HG02588 (cell line): ENCODE data around the gene CTNND2.
"Not testable (repeated sequence)": the region's sequence is repeated elsewhere in the genome, so short reads cannot be mapped to it uniquely, and the experiment has no call there.

Experiments used
- ATAC-seq: cut with Tn5 transposase; IDR thresholded peaks from one replicate; pipeline ENCODE4 v1.9.1; 2021; ENCODE audit warnings: mild to moderate bottlenecking, moderate library complexity; ENCODE audit not compliant: unreplicated experiment

CTNND2 gene

DNA sequence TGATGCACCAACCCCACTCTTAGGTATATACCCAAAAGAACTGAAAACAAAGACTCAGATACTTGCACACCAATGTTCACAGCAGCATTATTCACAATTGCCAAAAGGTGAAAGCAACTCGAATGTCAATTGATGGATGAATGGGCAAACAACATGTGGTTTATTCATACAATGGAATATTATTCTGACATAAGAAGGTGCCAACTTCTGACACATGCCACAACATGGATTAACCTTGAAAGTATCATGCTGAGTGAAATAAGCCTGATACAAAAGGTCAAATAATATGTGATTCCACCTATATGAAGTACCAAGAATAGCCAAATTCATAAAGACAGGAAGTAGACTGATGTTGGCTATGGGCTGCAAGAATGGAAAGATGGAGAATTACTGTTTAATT, 35.0 kb downstream of the CTNND2 start:
- ATAC-seq = no peak

DNA sequence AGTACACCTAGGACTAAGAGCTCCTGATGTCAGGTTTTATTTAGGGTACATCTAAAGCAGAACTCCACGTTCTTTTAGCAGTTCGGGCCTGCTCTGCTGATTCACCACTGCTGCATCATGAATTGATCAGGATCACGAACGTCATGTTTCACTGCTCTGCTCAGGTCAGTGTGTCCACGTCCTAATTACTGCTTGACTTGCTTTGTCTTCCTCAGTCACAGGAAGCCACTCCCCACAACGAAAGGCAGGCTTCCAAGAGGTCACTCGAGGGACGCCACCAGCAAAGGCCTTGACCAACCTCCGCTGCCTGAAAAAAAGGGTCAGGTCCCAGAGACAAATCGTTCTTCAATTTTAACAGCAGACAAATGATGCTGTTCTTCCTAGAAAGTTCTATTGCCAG, 40.3 kb downstream of the CTNND2 start:
- ATAC-seq = no peak

DNA sequence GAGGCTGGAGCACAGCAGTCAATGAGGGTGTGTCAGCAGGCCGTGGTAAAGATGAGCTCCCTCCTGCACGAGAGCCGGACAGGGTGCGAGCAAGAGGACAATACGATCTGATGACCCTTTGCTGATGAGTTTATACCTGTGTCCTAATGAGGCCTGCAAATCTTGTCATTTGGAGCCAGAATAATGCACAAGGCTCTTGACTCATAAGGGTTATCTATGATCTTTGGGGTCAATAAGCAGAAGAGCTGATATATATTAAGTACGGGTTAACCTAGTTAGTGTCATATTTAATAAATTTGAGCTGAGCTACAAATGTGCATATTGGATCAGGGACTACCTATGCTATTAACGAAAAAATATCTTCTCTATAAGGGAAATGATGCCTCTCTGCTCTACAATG, 46.9 kb downstream of the CTNND2 start:
- no peak for ATAC-seq

DNA sequence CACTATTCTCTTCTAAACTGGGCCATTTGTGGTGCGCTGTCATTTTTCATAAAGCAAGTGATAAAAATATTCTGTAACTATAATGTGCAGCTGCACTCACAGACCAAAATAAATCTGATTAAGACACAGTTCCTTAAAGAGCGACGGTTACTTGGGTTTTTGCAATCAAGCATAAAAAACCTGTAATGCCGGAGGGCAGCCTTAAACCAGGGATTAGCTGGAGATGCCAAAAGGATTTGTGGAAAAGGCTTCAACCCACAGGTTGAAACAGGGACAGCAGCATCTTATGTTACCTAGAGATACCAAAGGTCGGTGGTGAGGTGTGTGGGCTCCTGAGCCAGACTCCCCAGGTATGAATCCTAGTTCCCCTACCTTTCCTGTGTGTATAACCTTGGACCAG, 49.3 kb downstream of the CTNND2 start:
- ATAC-seq = no peak

DNA sequence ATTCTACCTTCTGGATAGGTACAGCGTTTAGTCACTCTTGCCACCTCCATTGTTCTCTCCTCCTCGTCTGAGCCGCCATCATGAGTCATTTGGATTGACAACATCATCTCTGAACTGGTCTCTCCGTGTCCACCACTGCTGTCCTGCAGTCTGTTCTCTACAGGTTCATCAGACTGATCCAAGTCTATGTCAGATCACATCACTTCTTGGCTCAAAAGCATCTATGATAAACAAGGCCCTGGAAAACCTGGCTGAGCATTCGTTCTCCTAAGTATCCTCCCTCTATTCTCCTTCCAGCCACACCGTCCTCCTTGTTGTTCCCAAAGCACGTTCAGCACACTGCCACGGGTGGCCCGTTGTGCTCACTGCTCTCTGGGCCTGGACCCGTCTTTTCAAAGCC, 50.5 kb downstream of the CTNND2 start:
- no peak for ATAC-seq

- no peak for ATAC-seq
These were observed 51.1 kb downstream of the CTNND2 start for GRCh38 chr5:11853140-11853539.

DNA sequence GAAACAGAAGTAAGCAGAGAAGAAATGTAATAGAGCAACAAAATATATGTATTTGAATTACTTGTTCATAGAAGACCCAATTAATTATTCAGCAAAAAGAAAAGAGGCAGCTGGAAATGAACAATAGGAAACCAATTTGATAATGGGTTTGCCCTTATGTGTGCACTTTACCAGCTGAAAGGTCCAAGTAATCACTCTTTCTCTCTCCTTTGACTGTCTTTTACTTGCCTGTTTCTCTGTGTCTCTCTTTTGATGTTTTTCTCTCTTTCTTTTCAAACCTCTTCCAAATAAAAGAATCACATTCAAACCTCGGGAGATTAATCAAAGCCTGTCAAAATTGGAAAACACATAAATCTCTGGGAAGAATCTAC, 51.5 kb downstream of the CTNND2 start:
- no peak for ATAC-seq

DNA sequence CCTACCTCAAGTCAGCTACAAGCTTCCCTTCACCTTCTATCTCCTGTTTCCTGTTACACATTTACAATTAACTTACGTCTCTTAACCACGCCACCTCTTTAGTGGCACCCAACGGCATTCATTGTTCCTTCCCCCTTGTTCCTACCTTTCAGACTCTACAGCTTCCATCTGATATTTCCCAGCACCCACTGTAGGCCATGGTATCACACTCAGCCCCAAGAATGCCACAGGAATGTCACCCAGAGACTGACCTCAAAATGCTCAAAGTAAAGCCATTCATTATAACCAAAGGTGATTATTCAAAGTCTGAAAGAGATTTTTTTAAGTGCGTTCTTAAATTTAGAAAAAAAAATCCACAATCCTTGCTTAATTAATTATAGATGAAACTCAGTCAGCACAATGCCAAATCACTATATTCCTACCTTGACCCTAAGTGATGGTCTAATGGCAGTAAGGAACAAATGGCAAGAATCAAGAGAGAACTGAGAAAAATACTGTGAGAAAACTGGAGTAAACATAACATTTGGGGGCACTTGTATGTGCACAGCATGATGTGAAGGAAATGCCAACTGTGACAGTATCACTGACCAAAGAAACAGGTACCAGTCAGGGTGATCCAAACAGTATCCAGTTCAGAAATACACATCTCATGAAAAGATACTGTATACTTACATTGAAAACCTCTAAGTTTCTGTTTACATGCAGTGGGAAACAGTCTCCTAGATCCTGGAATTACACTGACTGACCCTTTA, 52.1 kb downstream of the CTNND2 start:
- no peak for ATAC-seq

DNA sequence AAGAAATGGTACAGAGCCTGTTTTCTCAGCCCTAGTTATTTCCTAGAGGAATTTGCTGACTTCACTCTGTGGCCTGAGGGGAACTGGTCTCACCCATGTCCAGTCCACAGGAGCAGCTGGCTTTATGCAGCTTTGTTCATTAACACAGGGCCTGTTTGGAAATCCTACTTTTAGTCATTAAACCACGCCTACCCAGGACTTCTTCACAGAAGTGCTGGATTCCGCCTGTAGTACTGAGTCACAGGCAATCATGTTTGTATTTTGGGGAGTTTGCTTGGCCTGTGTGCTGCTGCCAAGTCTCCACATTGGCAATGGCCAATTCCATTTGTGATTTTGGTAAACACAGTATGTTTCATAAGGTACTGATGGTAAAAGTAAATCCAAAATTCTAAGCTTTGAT, 52.8 kb downstream of the CTNND2 start:
- ATAC-seq = no peak

GRCh38 chr5:11828566-11828965, 75.7 kb downstream of the CTNND2 start:
- not testable (repeated sequence) for ATAC-seq

DNA sequence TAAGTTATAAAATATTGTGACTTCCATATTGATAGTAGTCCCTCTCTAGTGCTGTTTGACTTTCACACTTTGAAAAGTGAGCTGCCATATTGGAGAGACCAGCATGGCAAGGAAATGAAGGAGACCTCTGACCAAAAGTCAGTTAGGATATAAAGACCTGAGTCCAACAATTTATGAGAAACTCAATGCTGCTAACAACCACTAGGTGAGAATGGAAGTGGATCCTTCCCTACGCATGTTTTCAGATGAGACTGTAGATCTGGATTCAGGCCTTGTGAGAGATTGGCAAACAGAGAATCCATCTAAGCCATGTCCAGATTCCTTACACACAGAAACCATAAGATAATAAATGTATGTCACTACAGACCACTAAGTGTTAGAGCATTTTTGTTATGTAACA, 81.6 kb downstream of the CTNND2 start:
- no peak for ATAC-seq

DNA sequence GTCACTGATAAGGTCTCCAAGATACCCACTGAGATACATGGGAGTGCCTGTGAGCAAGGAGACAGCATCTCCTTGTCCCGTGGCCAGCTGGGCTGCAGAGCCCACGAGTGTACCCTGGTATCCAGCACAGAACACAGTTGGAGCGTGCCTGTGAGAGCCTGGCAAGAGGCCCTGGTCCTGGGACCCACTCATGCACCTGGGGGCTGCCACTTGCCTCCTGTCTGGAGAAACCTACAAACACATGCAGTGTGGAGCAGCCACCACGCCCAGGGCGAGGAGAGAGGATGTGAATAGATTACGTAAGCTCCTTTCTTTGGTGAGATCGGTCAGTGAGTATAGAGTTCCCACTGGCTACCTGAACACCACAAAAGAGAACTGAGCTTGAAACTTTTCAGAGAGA, 88.3 kb downstream of the CTNND2 start:
- no peak for ATAC-seq

GRCh38 chr5:11815481-11815880, 88.8 kb downstream of the CTNND2 start:
- ATAC-seq = no peak

GRCh38 chr5:11814373-11814772, 89.9 kb downstream of the CTNND2 start:
- ATAC-seq = no peak

DNA sequence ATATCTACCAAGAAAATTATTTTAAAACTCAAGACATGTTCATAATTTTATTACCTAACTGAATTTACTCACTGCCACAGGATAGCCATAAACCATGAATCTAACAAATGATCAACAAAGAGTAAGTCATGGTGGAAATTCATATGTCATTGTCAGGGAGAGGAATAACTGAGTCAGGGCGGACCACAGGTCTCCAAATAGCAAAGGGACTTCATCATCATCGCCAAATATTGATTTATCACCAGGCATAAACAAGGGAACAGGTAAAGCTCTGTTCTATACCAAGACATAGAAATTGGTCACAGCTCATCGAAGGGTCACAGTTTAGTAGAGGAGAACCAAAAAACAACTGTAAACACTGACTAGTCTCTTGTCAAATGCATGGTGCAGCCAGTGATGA, 94.8 kb downstream of the CTNND2 start:
- no peak for ATAC-seq

- no peak for ATAC-seq
These were observed 100.8 kb downstream of the CTNND2 start for GRCh38 chr5:11803436-11803835.

- ATAC-seq = no peak
These were observed 103.2 kb downstream of the CTNND2 start for GRCh38 chr5:11801061-11801460.

DNA sequence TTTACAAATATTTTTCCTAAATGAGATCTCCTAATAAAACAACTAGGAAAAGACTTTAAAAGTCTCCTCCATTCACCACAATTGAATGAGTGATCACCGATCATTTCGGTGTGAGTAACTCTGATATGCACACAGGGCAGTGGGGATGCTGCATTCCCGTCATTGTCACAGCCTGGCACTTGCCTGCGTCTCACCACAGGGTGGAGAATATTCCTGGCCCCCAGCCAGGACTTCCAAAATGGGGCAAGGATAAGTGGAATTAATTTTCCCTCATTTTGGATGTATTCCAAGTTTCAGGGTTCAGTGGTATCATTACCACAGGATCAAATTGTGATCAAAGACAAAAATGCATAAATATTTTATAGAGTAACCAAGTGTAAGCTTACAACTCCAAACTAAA, 107.1 kb downstream of the CTNND2 start:
- ATAC-seq = no peak

DNA sequence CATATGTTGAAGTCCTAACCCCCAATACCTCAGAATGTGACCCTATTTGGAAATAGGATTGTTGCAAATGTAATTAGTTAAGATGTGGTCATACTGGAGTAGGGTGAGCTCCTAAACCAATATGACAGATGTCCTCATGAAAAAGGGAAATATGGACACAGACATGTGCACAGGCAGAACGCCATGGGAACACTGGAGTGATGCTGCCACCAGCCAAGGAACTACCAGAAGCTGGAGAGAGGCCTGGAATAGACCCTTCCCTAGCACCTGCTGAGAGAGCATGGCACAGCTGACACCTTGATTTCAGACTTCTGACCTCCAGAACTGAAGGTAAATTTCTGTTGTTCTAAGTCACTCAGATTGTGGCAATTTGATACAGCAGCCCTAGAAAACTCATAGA, 110.8 kb downstream of the CTNND2 start:
- ATAC-seq = no peak

- no peak for ATAC-seq
These were observed 111.6 kb downstream of the CTNND2 start for GRCh38 chr5:11792621-11793020.

- ATAC-seq = no peak
These were observed 112.5 kb downstream of the CTNND2 start for GRCh38 chr5:11791792-11792191.

DNA sequence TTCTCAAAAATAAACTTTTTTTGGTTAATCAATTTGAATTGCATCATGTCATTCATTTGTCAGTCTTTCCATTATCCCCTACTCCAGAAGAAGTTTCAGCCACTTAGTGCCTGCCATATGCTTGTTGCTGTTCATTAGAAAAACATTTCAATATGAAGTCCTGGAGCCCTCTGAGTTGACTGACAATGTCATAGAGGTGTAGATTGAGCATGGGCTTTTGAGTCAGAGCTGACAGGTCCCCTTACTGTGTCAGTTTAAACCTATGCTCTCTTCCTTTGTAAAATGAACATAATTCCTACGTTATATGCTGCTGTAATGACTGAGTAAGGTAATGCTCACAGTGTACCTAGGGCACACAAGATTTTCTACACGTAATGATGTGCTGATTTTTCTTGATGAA, 114.0 kb downstream of the CTNND2 start:
- no peak for ATAC-seq

DNA sequence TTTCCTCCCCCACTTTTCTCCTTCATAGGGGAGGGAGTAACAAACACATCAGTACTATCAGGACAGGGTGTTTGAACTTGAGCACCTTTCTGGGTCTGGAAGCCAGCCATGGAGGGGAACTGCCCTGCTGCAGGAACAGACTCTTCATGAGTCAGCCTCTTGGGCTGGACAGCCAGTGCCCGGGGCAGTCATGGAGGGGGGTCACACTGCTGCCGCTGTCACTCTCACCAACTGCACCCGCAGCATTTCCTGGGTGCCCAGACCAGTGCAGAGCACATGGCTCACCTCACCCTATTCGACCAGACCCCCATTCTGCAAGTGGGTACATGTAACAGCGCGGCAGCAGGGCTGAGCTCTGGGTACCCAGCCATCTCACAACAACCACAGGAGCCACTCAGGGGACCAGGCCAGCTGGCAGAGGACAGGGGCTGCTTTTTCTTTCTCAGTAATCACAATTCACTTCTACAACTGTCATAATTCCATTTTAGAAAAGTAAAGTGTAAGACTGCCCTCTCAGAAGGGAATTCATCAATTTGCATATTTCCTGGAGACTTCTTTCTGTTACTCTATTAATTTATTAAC, 118.4 kb downstream of the CTNND2 start:
- no peak for ATAC-seq
